ENCODE data around the gene CTNNA3.

DNA sequence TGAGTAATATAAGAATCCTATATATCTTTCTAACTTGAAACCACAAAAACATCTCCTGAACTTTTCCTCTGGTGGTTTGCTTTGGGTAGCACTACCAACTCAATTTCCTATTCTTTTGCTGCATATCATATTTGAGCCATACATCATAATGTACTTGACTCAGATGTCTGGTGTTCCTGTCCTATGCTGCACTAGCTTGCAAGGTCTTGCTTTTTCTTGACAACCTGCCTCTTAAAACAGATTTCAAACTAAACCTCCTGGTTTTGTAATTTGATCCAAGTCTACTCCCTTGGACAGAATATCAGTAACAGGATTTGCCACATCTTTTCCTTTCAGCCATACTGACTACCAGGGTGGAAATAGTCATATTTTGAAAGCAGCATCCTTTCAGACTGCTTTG lies 1290.4 kb downstream of the CTNNA3 start:
- TF ChIP-seq FOXA1 (IDR thresholded peaks at IDR 0.05) (no peak), YY1 (IDR thresholded peaks at IDR 0.05) (no peak), GABPA (IDR thresholded peaks at IDR 0.05 in 1 of 2, conservative IDR thresholded peaks at IDR 0.05 in 1 of 2) (no peak), CTCF (IDR thresholded peaks at IDR 0.05; ENCODE audit: low read depth, low read length, missing input control) (no peak), SP1 (IDR thresholded peaks at IDR 0.05) (no peak), RAD21 (IDR thresholded peaks at IDR 0.05) (no peak), JUND (IDR thresholded peaks at IDR 0.05) (no peak), TAF1 (conservative IDR thresholded peaks at IDR 0.05) (no peak)
- TF ChIP-seq, protein P1, sequence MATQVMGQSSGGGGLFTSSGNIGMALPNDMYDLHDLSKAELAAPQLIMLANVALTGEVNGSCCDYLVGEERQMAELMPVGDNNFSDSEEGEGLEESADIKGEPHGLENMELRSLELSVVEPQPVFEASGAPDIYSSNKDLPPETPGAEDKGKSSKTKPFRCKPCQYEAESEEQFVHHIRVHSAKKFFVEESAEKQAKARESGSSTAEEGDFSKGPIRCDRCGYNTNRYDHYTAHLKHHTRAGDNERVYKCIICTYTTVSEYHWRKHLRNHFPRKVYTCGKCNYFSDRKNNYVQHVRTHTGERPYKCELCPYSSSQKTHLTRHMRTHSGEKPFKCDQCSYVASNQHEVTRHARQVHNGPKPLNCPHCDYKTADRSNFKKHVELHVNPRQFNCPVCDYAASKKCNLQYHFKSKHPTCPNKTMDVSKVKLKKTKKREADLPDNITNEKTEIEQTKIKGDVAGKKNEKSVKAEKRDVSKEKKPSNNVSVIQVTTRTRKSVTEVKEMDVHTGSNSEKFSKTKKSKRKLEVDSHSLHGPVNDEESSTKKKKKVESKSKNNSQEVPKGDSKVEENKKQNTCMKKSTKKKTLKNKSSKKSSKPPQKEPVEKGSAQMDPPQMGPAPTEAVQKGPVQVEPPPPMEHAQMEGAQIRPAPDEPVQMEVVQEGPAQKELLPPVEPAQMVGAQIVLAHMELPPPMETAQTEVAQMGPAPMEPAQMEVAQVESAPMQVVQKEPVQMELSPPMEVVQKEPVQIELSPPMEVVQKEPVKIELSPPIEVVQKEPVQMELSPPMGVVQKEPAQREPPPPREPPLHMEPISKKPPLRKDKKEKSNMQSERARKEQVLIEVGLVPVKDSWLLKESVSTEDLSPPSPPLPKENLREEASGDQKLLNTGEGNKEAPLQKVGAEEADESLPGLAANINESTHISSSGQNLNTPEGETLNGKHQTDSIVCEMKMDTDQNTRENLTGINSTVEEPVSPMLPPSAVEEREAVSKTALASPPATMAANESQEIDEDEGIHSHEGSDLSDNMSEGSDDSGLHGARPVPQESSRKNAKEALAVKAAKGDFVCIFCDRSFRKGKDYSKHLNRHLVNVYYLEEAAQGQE (IDR thresholded peaks at IDR 0.05), result no peak
- TF ChIP-seq, protein P2, sequence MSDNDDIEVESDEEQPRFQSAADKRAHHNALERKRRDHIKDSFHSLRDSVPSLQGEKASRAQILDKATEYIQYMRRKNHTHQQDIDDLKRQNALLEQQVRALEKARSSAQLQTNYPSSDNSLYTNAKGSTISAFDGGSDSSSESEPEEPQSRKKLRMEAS (IDR thresholded peaks at IDR 0.05), result no peak
